Measurements from ENCODE around the gene TPRKB. TPM values are rescaled to one million over a fixed set of nuclear protein-coding genes. Genes with fewer than 3 reads are reported as not detected.
"Not testable (repeated sequence)": the region's sequence is repeated elsewhere in the genome, so short reads cannot be mapped to it uniquely, and the experiment has no call there.

The TPRKB gene
- total and polyA plus RNA-seq, 2 donors (not counting 1 experiment from before 2014, with no cell fraction given): 24.3 to 31.2 TPM

DNA sequence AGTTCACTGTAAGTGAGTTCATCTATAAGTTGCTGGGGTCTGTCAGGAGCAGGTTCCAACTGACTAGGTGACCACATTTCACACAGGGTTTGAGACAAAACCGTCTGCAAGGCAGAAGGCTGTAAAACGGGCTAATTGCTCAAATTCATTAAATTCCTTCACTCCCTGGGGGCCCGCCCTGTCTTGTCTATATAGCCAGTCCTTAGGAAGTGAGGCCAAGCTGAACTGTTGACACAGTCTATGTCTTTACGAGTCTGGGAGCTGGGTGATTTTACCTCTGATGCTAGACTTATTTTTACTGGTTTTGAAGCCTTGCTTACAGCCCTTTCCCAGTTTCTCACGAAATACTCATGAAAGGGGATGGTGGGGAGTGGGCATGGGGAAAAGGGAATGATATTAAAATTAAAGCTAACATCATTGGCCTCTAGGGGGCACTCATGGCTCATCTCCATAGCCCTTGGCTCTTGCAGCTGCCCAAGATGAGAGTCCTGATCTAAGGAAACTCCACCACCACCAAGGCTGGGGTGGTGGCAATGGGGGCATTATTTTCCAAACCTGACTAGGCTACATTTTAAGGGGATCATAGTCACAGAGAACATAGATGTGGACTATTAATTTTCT is 57.1 kb downstream of the TPRKB start:
- H3K9ac ChIP-seq (ENCODE audit: low read length); H3K9me3 ChIP-seq (ENCODE audit: control extremely low read depth in 1 of 3, control insufficient read depth in 2 of 3, insufficient read depth in 1 of 3, low read length in 2 of 3); H3K4me1 ChIP-seq (ENCODE audit: control insufficient read depth in 2 of 2, insufficient read depth in 2 of 2, low read length in 2 of 2); H3K27me3 ChIP-seq (replicated peaks in 1 of 4; ENCODE audit: control extremely low read depth in 1 of 4, control insufficient read depth in 3 of 4, insufficient read depth in 4 of 4, low read length in 3 of 4); H3K4me1 Mint-ChIP-seq; H3K9me3 Mint-ChIP-seq (ENCODE audit: insufficient read depth); H3K4me3 Mint-ChIP-seq; H4K20me1 ChIP-seq (ENCODE audit: control insufficient read depth, insufficient read depth, low read length, poor library complexity, severe bottlenecking); ATAC-seq (ENCODE audit: low read depth); DNase-seq; H3K36me3 ChIP-seq (replicated peaks in 1 of 2; ENCODE audit: control extremely low read depth in 1 of 2, control insufficient read depth in 1 of 2, extremely low read depth in 1 of 2, insufficient read depth in 2 of 2, low read length in 1 of 2); H3K4me3 ChIP-seq (ENCODE audit: control extremely low read depth in 1 of 5, extremely low read depth in 1 of 5, insufficient read depth in 1 of 5, low read depth in 2 of 5, low read length in 4 of 5); H3K27ac Mint-ChIP-seq; intact Hi-C loops (cut with micrococcal nuclease); H3K4me2 ChIP-seq (replicated peaks; ENCODE audit: low read depth, low read length, poor library complexity, severe bottlenecking); H3K79me2 ChIP-seq (ENCODE audit: control insufficient read depth, insufficient read depth, low read length); H3K27ac ChIP-seq (ENCODE audit: low read length in 2 of 2); H2AFZ ChIP-seq (ENCODE audit: insufficient read depth, low read depth, low read length, poor library complexity, severe bottlenecking); POLR2A ChIA-PET: not testable (repeated sequence)
- TF ChIP-seq, protein P1, sequence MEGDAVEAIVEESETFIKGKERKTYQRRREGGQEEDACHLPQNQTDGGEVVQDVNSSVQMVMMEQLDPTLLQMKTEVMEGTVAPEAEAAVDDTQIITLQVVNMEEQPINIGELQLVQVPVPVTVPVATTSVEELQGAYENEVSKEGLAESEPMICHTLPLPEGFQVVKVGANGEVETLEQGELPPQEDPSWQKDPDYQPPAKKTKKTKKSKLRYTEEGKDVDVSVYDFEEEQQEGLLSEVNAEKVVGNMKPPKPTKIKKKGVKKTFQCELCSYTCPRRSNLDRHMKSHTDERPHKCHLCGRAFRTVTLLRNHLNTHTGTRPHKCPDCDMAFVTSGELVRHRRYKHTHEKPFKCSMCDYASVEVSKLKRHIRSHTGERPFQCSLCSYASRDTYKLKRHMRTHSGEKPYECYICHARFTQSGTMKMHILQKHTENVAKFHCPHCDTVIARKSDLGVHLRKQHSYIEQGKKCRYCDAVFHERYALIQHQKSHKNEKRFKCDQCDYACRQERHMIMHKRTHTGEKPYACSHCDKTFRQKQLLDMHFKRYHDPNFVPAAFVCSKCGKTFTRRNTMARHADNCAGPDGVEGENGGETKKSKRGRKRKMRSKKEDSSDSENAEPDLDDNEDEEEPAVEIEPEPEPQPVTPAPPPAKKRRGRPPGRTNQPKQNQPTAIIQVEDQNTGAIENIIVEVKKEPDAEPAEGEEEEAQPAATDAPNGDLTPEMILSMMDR (IDR thresholded peaks at IDR 0.05): peak; percentile 8
- H3K27me3 Mint-ChIP-seq: peaks cover 30% of the 10 kb centered on the region
- 17% methylated on average over 2 of the region's 5 CpGs for WGBS (ENCODE audit: insufficient coverage)
- CTCF ChIA-PET: interaction anchor here (0.9 to 1.5 kb wide), 2 partner anchors 10 to 655 kb away, joined by 3 read pairs; no protein-coding TSS in a partner anchor

Other genes with a start within 250 kb of the TPRKB start
- not detected in 2 replicates for gene NAT8, start 94.9 kb downstream of the TPRKB start, total RNA-seq
- not detected in 2 replicates for gene NAT8, start 94.9 kb downstream of the TPRKB start, polyA plus RNA-seq
- 42.2 and 43.0 TPM in 2 replicates for gene DUSP11, start 42.8 kb upstream of the TPRKB start, total RNA-seq
- 15.7 and 16.0 TPM in 2 replicates for gene DUSP11, start 42.8 kb upstream of the TPRKB start, polyA plus RNA-seq
- gene C2orf78, start 46.8 kb upstream of the TPRKB start, total RNA-seq: not detected in 2 replicates
- gene C2orf78, start 46.8 kb upstream of the TPRKB start, polyA plus RNA-seq: not detected in 2 replicates
- 32.5 and 35.8 TPM in 2 replicates for gene STAMBP, start 91.6 kb upstream of the TPRKB start, total RNA-seq
- 21.8 and 22.6 TPM in 2 replicates for gene STAMBP, start 91.6 kb upstream of the TPRKB start, polyA plus RNA-seq
- not detected in 2 replicates for gene ACTG2, start 155.7 kb upstream of the TPRKB start, total RNA-seq
- not detected in 2 replicates for gene ACTG2, start 155.7 kb upstream of the TPRKB start, polyA plus RNA-seq
- 61.7 and 65.4 TPM in 2 replicates for gene DGUOK, start 189.5 kb upstream of the TPRKB start, total RNA-seq
- 73.2 and 81.5 TPM in 2 replicates for gene DGUOK, start 189.5 kb upstream of the TPRKB start, polyA plus RNA-seq
- 43.9 and 44.3 TPM in 2 replicates for gene TET3, start 247.6 kb upstream of the TPRKB start, total RNA-seq
- gene TET3, start 247.6 kb upstream of the TPRKB start, polyA plus RNA-seq: 4.7 and 8.2 TPM in 2 replicates